HCT116 (cell line): ENCODE measurements around the gene CDHR3. TPM values are rescaled to one million over a fixed set of nuclear protein-coding genes. Genes with fewer than 3 reads are reported as not detected.

Experiments used
- ATAC-seq: fragments of 200-7000 bp; cut with Tn5 transposase; 2 replicates; pipeline ENCODE4 v1.9.1; 2020; ENCODE audit warnings: mild to moderate bottlenecking, moderate library complexity
- BruUV-seq: library from RNA; stranded (reverse); fragments of 400-500 nt; replicated peaks from 2 replicates; lab custom pipeline; 2021; lab: Mats Ljungman, UMichigan
- CTCF ChIA-PET: fragments of 300-600 bp; sonication (Branson Sonifier 250); formaldehyde crosslinking; loops from one replicate; lab custom pipeline; 2021; ENCODE audit warnings: antibody characterized with exemption; lab: Charles Lee
- POLR2A ChIA-PET: fragments of 300-600, 350-600 bp; sonication (Branson Sonifier 250); formaldehyde crosslinking; loops from one replicate; lab custom pipeline; 2021; ENCODE audit warnings: antibody characterized with exemption; lab: Charles Lee
- RAD21 ChIA-PET, 2 experiments: fragments of 300-600 bp; sonication (Branson Sonifier 250); formaldehyde crosslinking; loops; one replicate each; lab custom pipeline; 2023; ENCODE audit warnings: low total read pairs in 2 of 2; ENCODE audit not compliant: uncharacterized antibody in 2 of 2, unreplicated experiment in 2 of 2, low non-redundant PET in 1 of 2; lab: Charles Lee
- DNase-seq: peaks from one replicate; pipeline ENCODE4 v3.0.0-alpha.2; 2010; ENCODE audit warnings: low read depth, low spot score
- H2AFZ ChIP-seq: fragments of 200-600 bp; shearing (Covaris generic), sonication (generic); 2 replicates; pipeline ENCODE4 v1.6.1; 2017; ENCODE audit warnings: low read depth, mixed run types, mixed read lengths, antibody characterized with exemption, low read length; ENCODE audit not compliant: poor library complexity, severe bottlenecking
- H3K27ac ChIP-seq: 2 replicates; pipeline ENCODE4 v1.5.1; 2012; ENCODE audit warnings: low read depth, low read length
- H3K27me3 ChIP-seq: fragments of 200-600 bp; sonication (generic); 2 replicates; pipeline ENCODE4 v1.6.1; 2016; ENCODE audit warnings: mixed run types, low read length, mixed read lengths; ENCODE audit not compliant: insufficient read depth
- H3K36me3 ChIP-seq, 2 experiments: fragments of 200-500 bp in 1 of 2; fragments of 200-600 bp in 1 of 2; sonication (Bioruptor generic) in 1 of 2; sonication (generic) in 1 of 2; 2 replicates each; pipeline versions ENCODE4 v1.5.1 to v1.6.1; 2014 to 2016; ENCODE audit warnings: low read length in 2 of 2, inconsistent platforms in 1 of 2, mixed read lengths in 1 of 2, mixed run types in 1 of 2; ENCODE audit not compliant: insufficient read depth in 2 of 2, control insufficient read depth in 1 of 2
- H3K4me1 ChIP-seq, 2 experiments: fragments of 200-600 bp in 1 of 2; sonication (generic) in 1 of 2; 2 replicates each; pipeline versions ENCODE4 v1.5.1 to v1.6.1; 2012 to 2017; ENCODE audit warnings: low read length in 2 of 2, inconsistent platforms in 1 of 2, mild to moderate bottlenecking in 1 of 2, mixed read lengths in 1 of 2, mixed run types in 1 of 2, moderate library complexity in 1 of 2; ENCODE audit not compliant: insufficient read depth in 2 of 2, control insufficient read depth in 1 of 2
- H3K4me2 ChIP-seq: fragments of 200-600 bp; sonication (generic); 2 replicates; pipeline ENCODE4 v1.6.1; 2017; ENCODE audit warnings: mixed run types, low read length, mixed read lengths
- H3K4me3 ChIP-seq, 2 experiments: fragments of 200-600 bp in 1 of 2; sonication (generic) in 1 of 2; replicated peaks in 1 of 2; 2 replicates each; pipeline ENCODE4 v1.5.1; 2011 to 2016; ENCODE audit warnings: low read length in 2 of 2, control low read depth in 1 of 2, low read depth in 1 of 2, mild to moderate bottlenecking in 1 of 2, mixed read lengths in 1 of 2, mixed run types in 1 of 2
- H3K79me2 ChIP-seq: fragments of 200-600 bp; sonication (generic); 2 replicates; pipeline ENCODE4 v1.6.1; 2017; ENCODE audit warnings: mild to moderate bottlenecking, mixed run types, low read length, moderate library complexity, mixed read lengths; ENCODE audit not compliant: insufficient read depth
- H3K9ac ChIP-seq: fragments of 200-600 bp; sonication (generic); 2 replicates; pipeline ENCODE4 v1.6.1; 2016; ENCODE audit warnings: low read length, mixed read lengths
- H3K9me2 ChIP-seq: fragments of 200-600 bp; sonication (generic), shearing (Covaris generic); 2 replicates; pipeline ENCODE4 v1.6.1; 2017; ENCODE audit warnings: mixed run types, mild to moderate bottlenecking, moderate library complexity; ENCODE audit not compliant: insufficient read depth
- H3K9me3 ChIP-seq, 2 experiments: fragments of 200-500 bp in 1 of 2; fragments of 200-600 bp in 1 of 2; sonication (Bioruptor generic) in 1 of 2; sonication (generic) in 1 of 2; 2 replicates each; pipeline ENCODE4 v1.6.1; 2014 to 2017; ENCODE audit warnings: low read length in 2 of 2, mixed read lengths in 2 of 2, inconsistent platforms in 1 of 2, low read depth in 1 of 2, mild to moderate bottlenecking in 1 of 2, mixed run types in 1 of 2, moderate library complexity in 1 of 2; ENCODE audit not compliant: control insufficient read depth in 1 of 2, insufficient read depth in 1 of 2
- H4K20me1 ChIP-seq: fragments of 200-600 bp; sonication (generic), shearing (Covaris generic); 2 replicates; pipeline ENCODE4 v1.6.1; 2017; ENCODE audit warnings: mixed run types, mild to moderate bottlenecking, moderate library complexity; ENCODE audit not compliant: insufficient read depth
- CBX3 ChIP-seq: IDR thresholded peaks from 2 replicates; pipeline ENCODE4 v1.6.1; 2012; ENCODE audit warnings: low read depth
- EZH2 ChIP-seq: fragments of 200-600 bp; sonication (generic); IDR thresholded peaks from 2 replicates; pipeline ENCODE4 v1.6.1; 2017; ENCODE audit warnings: antibody characterized with exemption, mixed run types
- JUND ChIP-seq: IDR thresholded peaks from 2 replicates; pipeline ENCODE4 v1.6.1; 2012
- POLR2A ChIP-seq: IDR thresholded peaks from 2 replicates; pipeline ENCODE4 v1.7.0; 2011; ENCODE audit warnings: borderline replicate concordance; ENCODE audit not compliant: insufficient read depth, insufficient read length; ENCODE audit errors: extremely low read depth
- POLR2AphosphoS5 ChIP-seq: IDR thresholded peaks from 2 replicates; pipeline ENCODE4 v1.6.1; 2011; ENCODE audit warnings: mild to moderate bottlenecking, low read depth, low read length, moderate library complexity
- RAD21 ChIP-seq: IDR thresholded peaks from 2 replicates; pipeline ENCODE4 v1.6.1; 2012; ENCODE audit warnings: low read depth, mild to moderate bottlenecking
- TCF7L2 ChIP-seq: IDR thresholded peaks from 2 replicates; pipeline ENCODE4 v1.7.0; 2011; ENCODE audit warnings: borderline replicate concordance, inconsistent platforms; ENCODE audit not compliant: insufficient read depth, insufficient read length; ENCODE audit errors: extremely low read depth
- YY1 ChIP-seq: IDR thresholded peaks from 2 replicates; pipeline ENCODE4 v1.6.1; 2011; ENCODE audit warnings: low read length, low read depth, moderate library complexity, mild to moderate bottlenecking; ENCODE audit not compliant: insufficient replicate concordance; ENCODE audit errors: extremely low read depth
- ZFX ChIP-seq: fragments of 450-650 bp; IDR thresholded peaks from 2 replicates; pipeline ENCODE4 v1.6.1; 2017
- ZNF274 ChIP-seq: fragments of 200-500 bp; sonication (Bioruptor generic); IDR thresholded peaks from 2 replicates; pipeline ENCODE4 v1.6.1; 2014; ENCODE audit warnings: mild to moderate bottlenecking, low read depth, low read length, inconsistent platforms
- intact Hi-C: fragments of 100-400 bp; cut with micrococcal nuclease; formaldehyde crosslinking; loops from 2 replicates; pipeline ENCODE4 v1.10.0; 2022
- total RNA-seq: library from RNA; stranded (reverse); gene quantifications from one replicate; pipeline ENCODE4 v1.2.1, GENCODE V29; 2021; ENCODE audit not compliant: unreplicated experiment
- TF ChIP-seq, protein P1 (sequence below): IDR thresholded peaks from 2 replicates; pipeline ENCODE4 v1.6.1; 2012; ENCODE audit warnings: low read depth
- TF ChIP-seq, protein P2 (sequence below): IDR thresholded peaks from 2 replicates; pipeline ENCODE4 v1.6.1; 2011; ENCODE audit warnings: mild to moderate bottlenecking, low read length, moderate library complexity; ENCODE audit not compliant: insufficient replicate concordance; ENCODE audit errors: extremely low read depth
- TF ChIP-seq, protein P3 (sequence below), 3 experiments: fragments of 200-600 bp in 1 of 3; sonication (generic) in 1 of 3; IDR thresholded peaks in 2 of 3; conservative IDR thresholded peaks in 1 of 3; 2 replicates each; pipeline ENCODE4 v1.5.1; 2012 to 2017; ENCODE audit warnings: low read depth in 2 of 3, low read length in 2 of 3, antibody characterized with exemption in 1 of 3, borderline replicate concordance in 1 of 3, control low read depth in 1 of 3, mild to moderate bottlenecking in 1 of 3, mixed read lengths in 1 of 3, mixed run types in 1 of 3, moderate library complexity in 1 of 3; ENCODE audit not compliant: insufficient read depth in 1 of 3

CDHR3 gene
- total RNA-seq, 1 experiment from 2014 or later = 5.5 TPM

DNA sequence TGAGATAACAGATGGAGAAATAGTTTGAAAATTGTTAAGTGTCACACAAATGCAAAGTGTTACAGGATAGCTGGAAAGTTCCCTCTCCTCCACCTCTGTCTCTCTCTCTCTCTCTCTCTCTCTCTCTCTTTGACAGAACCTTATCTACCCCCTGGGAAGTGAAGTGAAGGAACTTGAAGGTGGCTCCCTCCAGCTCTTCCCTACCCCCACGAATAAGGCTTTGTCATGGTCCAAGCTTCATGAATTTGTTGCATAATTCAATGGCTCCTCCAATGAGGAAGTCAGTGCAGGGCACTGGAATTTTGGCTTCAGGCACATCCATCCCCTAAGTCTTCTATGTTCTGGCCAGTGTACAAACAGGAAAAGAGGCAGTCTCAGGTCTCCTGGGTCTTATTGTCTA is 66.4 kb downstream of the CDHR3 start (continued):
- TF ChIP-seq, protein P1, sequence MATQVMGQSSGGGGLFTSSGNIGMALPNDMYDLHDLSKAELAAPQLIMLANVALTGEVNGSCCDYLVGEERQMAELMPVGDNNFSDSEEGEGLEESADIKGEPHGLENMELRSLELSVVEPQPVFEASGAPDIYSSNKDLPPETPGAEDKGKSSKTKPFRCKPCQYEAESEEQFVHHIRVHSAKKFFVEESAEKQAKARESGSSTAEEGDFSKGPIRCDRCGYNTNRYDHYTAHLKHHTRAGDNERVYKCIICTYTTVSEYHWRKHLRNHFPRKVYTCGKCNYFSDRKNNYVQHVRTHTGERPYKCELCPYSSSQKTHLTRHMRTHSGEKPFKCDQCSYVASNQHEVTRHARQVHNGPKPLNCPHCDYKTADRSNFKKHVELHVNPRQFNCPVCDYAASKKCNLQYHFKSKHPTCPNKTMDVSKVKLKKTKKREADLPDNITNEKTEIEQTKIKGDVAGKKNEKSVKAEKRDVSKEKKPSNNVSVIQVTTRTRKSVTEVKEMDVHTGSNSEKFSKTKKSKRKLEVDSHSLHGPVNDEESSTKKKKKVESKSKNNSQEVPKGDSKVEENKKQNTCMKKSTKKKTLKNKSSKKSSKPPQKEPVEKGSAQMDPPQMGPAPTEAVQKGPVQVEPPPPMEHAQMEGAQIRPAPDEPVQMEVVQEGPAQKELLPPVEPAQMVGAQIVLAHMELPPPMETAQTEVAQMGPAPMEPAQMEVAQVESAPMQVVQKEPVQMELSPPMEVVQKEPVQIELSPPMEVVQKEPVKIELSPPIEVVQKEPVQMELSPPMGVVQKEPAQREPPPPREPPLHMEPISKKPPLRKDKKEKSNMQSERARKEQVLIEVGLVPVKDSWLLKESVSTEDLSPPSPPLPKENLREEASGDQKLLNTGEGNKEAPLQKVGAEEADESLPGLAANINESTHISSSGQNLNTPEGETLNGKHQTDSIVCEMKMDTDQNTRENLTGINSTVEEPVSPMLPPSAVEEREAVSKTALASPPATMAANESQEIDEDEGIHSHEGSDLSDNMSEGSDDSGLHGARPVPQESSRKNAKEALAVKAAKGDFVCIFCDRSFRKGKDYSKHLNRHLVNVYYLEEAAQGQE = no peak
- TF ChIP-seq, protein P2, sequence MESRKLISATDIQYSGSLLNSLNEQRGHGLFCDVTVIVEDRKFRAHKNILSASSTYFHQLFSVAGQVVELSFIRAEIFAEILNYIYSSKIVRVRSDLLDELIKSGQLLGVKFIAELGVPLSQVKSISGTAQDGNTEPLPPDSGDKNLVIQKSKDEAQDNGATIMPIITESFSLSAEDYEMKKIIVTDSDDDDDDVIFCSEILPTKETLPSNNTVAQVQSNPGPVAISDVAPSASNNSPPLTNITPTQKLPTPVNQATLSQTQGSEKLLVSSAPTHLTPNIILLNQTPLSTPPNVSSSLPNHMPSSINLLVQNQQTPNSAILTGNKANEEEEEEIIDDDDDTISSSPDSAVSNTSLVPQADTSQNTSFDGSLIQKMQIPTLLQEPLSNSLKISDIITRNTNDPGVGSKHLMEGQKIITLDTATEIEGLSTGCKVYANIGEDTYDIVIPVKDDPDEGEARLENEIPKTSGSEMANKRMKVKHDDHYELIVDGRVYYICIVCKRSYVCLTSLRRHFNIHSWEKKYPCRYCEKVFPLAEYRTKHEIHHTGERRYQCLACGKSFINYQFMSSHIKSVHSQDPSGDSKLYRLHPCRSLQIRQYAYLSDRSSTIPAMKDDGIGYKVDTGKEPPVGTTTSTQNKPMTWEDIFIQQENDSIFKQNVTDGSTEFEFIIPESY = no peak
- TF ChIP-seq EZH2 (no peak), YY1 (no peak), POLR2AphosphoS5 (no peak), TCF7L2 (no peak), POLR2A (no peak)
- TF ChIP-seq, all 23 proteins: peak for 0

DNA sequence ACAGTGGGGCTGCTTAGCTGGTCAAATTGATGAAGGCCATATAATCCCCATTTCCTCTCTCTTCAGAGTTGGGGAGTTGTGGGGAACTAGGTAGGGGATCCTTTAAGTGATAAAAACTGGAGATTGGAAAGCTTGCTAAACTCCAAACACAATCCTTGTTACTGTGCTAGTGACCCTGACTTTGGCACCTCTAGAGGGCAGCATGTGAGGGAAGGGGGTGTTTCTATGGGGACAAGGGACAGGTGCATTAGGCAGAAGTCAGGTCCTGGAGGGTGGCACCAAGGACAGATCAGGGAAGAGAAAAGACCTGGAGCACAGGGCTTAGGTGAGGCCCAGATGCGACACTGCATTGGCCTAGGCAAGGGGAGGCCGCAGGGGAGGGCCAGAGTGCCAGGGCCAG is 66.9 kb downstream of the CDHR3 start:
- no peaks in the 10 kb centered on the region for H4K20me1 ChIP-seq
- no peaks in the 10 kb centered on the region for H3K79me2 ChIP-seq
- TF ChIP-seq CBX3 (no peak), JUND (no peak), ZFX (no peak), RAD21 (peak; percentile 22; the same call in 1 of the 2 replicates), ZNF274 (no peak), POLR2AphosphoS5 (no peak)
- TF ChIP-seq, protein P3, sequence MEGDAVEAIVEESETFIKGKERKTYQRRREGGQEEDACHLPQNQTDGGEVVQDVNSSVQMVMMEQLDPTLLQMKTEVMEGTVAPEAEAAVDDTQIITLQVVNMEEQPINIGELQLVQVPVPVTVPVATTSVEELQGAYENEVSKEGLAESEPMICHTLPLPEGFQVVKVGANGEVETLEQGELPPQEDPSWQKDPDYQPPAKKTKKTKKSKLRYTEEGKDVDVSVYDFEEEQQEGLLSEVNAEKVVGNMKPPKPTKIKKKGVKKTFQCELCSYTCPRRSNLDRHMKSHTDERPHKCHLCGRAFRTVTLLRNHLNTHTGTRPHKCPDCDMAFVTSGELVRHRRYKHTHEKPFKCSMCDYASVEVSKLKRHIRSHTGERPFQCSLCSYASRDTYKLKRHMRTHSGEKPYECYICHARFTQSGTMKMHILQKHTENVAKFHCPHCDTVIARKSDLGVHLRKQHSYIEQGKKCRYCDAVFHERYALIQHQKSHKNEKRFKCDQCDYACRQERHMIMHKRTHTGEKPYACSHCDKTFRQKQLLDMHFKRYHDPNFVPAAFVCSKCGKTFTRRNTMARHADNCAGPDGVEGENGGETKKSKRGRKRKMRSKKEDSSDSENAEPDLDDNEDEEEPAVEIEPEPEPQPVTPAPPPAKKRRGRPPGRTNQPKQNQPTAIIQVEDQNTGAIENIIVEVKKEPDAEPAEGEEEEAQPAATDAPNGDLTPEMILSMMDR (IDR thresholded peaks at IDR 0.05 in 2 of 3, conservative IDR thresholded peaks at IDR 0.05 in 1 of 3; ENCODE audit: borderline replicate concordance in 1 of 3, insufficient read depth in 1 of 3, low read depth in 2 of 3, low read length in 2 of 3) = peak; percentile 27 to 48 (median 42); a peak in 5 of 6 replicates
- no peak overlapping the region for H2AFZ ChIP-seq
- CTCF ChIA-PET = interaction anchor here (0.6 to 1.3 kb wide), 5 partner anchors 10 to 382 kb away, joined by 3 to 7 read pairs (median 5); no protein-coding TSS in a partner anchor
- H3K9ac ChIP-seq = no peak overlapping the region
- H3K9me3 ChIP-seq = peaks cover 0 to 7% of the 10 kb centered on the region in 2 experiments; a peak in 1 of 4 replicates
- H3K27ac ChIP-seq = no peak overlapping the region
- RAD21 ChIA-PET = interaction anchor here in 1 of 2 experiments (1.0 kb wide), 1 partner anchor 375 kb away, joined by 3 read pairs; no protein-coding TSS in a partner anchor
- no peaks in the 10 kb centered on the region for H3K36me3 ChIP-seq
- H3K4me1 ChIP-seq = no peaks in the 10 kb centered on the region
- no TSS peak for BruUV-seq
- intact Hi-C loops = no loop called here
- no peak overlapping the region for H3K4me3 ChIP-seq
- no peak overlapping the region for H3K4me2 ChIP-seq
- no peaks in the 10 kb centered on the region for H3K9me2 ChIP-seq
- no peak for DNase-seq
- ATAC-seq = peak; percentile 83
- H3K27me3 ChIP-seq = no peaks in the 10 kb centered on the region
- POLR2A ChIA-PET = no interaction called here
